Measurements from ENCODE around the gene SERP2. TPM values are rescaled to one million over a fixed set of nuclear protein-coding genes. Genes with fewer than 3 reads are reported as not detected.
A peak's percentile ranks its signal among the peaks of the same experiment; 100 is the strongest.

Gene SERP2
- total RNA-seq, 1 experiment from 2014 or later: 1.8 TPM

DNA sequence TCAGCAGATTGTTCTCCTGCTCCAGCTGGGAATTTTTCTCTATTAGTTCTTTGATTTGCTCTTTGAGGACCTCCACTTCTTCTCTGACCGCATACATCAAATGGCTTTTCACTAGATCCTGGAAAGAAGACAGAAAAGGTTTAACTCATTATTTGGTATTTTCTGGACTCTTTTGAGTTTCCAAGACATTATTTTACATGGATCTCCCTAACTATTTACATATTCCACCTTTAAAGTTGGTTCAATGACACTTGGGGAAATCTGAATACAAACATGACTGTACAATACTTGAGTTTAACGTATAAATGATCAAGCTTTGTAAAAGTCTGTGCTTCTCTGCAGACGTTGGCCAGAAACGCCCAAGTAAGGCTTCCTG lies 61.1 kb downstream of the SERP2 start:
- Histone ChIP-seq H4K8ac (replicated peaks; ENCODE audit: insufficient read length, low read depth, low read length) (no peak overlapping the region), H2BK12ac (ENCODE audit: insufficient read length, low read depth, low read length) (no peak overlapping the region), H3K9me3 (ENCODE audit: control insufficient read depth, low read depth, low read length) (no peaks in the 10 kb centered on the region), H2AFZ (ENCODE audit: low read length) (no peak overlapping the region), H2BK120ac (ENCODE audit: low read depth, low read length, poor library complexity, severe bottlenecking) (no peak overlapping the region), H2BK15ac (ENCODE audit: low read depth, low read length) (no peak overlapping the region), H2BK20ac (ENCODE audit: low read depth, low read length, poor library complexity, severe bottlenecking) (no peak overlapping the region), H2BK5ac (ENCODE audit: insufficient read length, low read length) (no peak overlapping the region), H2AK5ac (ENCODE audit: insufficient read length, low read length) (no peak overlapping the region), H3K27ac (ENCODE audit: insufficient read length, low read depth, low read length) (no peak overlapping the region), H3K23ac (ENCODE audit: insufficient read length, low read depth, low read length) (no peak overlapping the region), H3K18ac (ENCODE audit: insufficient read length, low read depth, low read length) (no peak overlapping the region), H3K56ac (ENCODE audit: insufficient read length, low read depth, low read length) (no peak overlapping the region), H3K27me3 (ENCODE audit: insufficient read depth, low read length) (no peaks in the 10 kb centered on the region), H4K91ac (ENCODE audit: insufficient read length, low read depth, low read length) (no peak overlapping the region), H3K4ac (ENCODE audit: low read depth, low read length) (no peak overlapping the region), H4K20me1 (ENCODE audit: control insufficient read depth, insufficient read depth, insufficient read length) (no peaks in the 10 kb centered on the region), H3K23me2 (ENCODE audit: insufficient read length, low read depth, low read length, poor library complexity, severe bottlenecking) (peaks cover 7% of the 10 kb centered on the region), H3T11ph (ENCODE audit: low read length) (no peak overlapping the region), H3K9ac (ENCODE audit: extremely low read depth, insufficient read length, low read length) (peak overlapping the region; percentile 70), H4K5ac (ENCODE audit: insufficient read length, low read depth, low read length) (no peak overlapping the region), H3K14ac (ENCODE audit: insufficient read depth, low read length) (no peak overlapping the region), H3K4me2 (ENCODE audit: insufficient read depth, insufficient read length, low read length) (peak overlapping the region; percentile 78), H3K79me1 (ENCODE audit: insufficient read depth, low read depth, low read length, poor library complexity, severe bottlenecking) (peaks cover 6% of the 10 kb centered on the region), H3K4me1 (ENCODE audit: insufficient read depth, low read length) (no peaks in the 10 kb centered on the region), H3K79me2 (ENCODE audit: insufficient read depth, low read length) (no peaks in the 10 kb centered on the region)
- DNase-seq: no peak
- peaks cover 27 to 34% (median 27%) of the 10 kb centered on the region in 3 experiments; a peak in 6 of 7 replicates for H3K36me3 Mint-ChIP-seq (ENCODE audit: insufficient read depth in 1 of 3, low read depth in 3 of 3)
- no peak for TF ChIP-seq CTCF (conservative IDR thresholded peaks at IDR 0.05)
- peak overlapping the region in 2 of 3 experiments; percentile 30 to 67; a peak in 2 of 7 replicates for H3K27ac Mint-ChIP-seq
- H3K4me1 Mint-ChIP-seq: peaks cover 26 to 35% of the 10 kb centered on the region in 2 experiments
- H3K27me3 Mint-ChIP-seq (ENCODE audit: low read depth): no peaks in the 10 kb centered on the region; the same call in 1 of the 2 replicates
- WGBS (ENCODE audit: extremely low coverage, insufficient read length, low lambda C conversion rate): no CpG with 5 or more reads among the region's 4 CpGs
- H3K9me3 Mint-ChIP-seq: no peaks in the 10 kb centered on the region
- H3K4me3 Mint-ChIP-seq: peak overlapping the region; percentile 86 to 97
